ENCODE data around the gene ANKRD11.
A peak's percentile ranks its signal among the peaks of the same experiment; 100 is the strongest.
"Not testable (repeated sequence)": the region's sequence is repeated elsewhere in the genome, so short reads cannot be mapped to it uniquely, and the experiment has no call there.

Gene ANKRD11

GRCh38 chr16:89409161-89409711, 81.1 kb downstream of the ANKRD11 start:
- DNase-seq (ENCODE audit: low read depth in 2 of 3, low spot score in 2 of 3) = peak in 1 of 3 experiments; percentile 25

GRCh38 chr16:89408315-89408714, 82.0 kb downstream of the ANKRD11 start:
- DNase-seq (ENCODE audit: low read depth in 2 of 3, low spot score in 2 of 3) = no peak

GRCh38 chr16:89407925-89408300, 82.4 kb downstream of the ANKRD11 start:
- DNase-seq (ENCODE audit: low read depth in 2 of 3, low spot score in 2 of 3) = no peak

- DNase-seq (ENCODE audit: low read depth in 2 of 3, low spot score in 2 of 3) = no peak
These were observed 83.0 kb downstream of the ANKRD11 start for GRCh38 chr16:89407282-89407924.

GRCh38 chr16:89406277-89406888, 84.0 kb downstream of the ANKRD11 start:
- no peak for DNase-seq (ENCODE audit: low read depth in 2 of 3, low spot score in 2 of 3)

- no peak for DNase-seq (ENCODE audit: low read depth in 2 of 3, low spot score in 2 of 3)
These were observed 85.8 kb downstream of the ANKRD11 start for GRCh38 chr16:89404561-89404960.

GRCh38 chr16:89402962-89403361, 87.4 kb downstream of the ANKRD11 start:
- DNase-seq (ENCODE audit: low read depth in 2 of 3, low spot score in 2 of 3) = no peak

- DNase-seq (ENCODE audit: low read depth in 2 of 3, low spot score in 2 of 3) = no peak
These were observed 88.5 kb downstream of the ANKRD11 start for GRCh38 chr16:89401641-89402445.

GRCh38 chr16:89401205-89401604, 89.2 kb downstream of the ANKRD11 start:
- DNase-seq (ENCODE audit: low read depth in 2 of 3, low spot score in 2 of 3) = no peak

- DNase-seq (ENCODE audit: low read depth in 2 of 3, low spot score in 2 of 3) = no peak
These were observed 89.6 kb downstream of the ANKRD11 start for GRCh38 chr16:89400740-89401139.

GRCh38 chr16:89398924-89399323, 91.4 kb downstream of the ANKRD11 start:
- no peak for DNase-seq (ENCODE audit: low read depth in 2 of 3, low spot score in 2 of 3)

- DNase-seq (ENCODE audit: low read depth in 2 of 3, low spot score in 2 of 3) = no peak
These were observed 93.0 kb downstream of the ANKRD11 start for GRCh38 chr16:89397331-89397861.

GRCh38 chr16:89396156-89396555, 94.2 kb downstream of the ANKRD11 start:
- no peak for DNase-seq (ENCODE audit: low read depth in 2 of 3, low spot score in 2 of 3)

GRCh38 chr16:89395150-89396142, 94.9 kb downstream of the ANKRD11 start:
- no peak for DNase-seq (ENCODE audit: low read depth in 2 of 3, low spot score in 2 of 3)

GRCh38 chr16:89393738-89394406, 96.5 kb downstream of the ANKRD11 start:
- no peak for DNase-seq (ENCODE audit: low read depth in 2 of 3, low spot score in 2 of 3)

GRCh38 chr16:89392881-89393737, 97.3 kb downstream of the ANKRD11 start:
- no peak for DNase-seq (ENCODE audit: low read depth in 2 of 3, low spot score in 2 of 3)

- DNase-seq (ENCODE audit: low read depth in 2 of 3, low spot score in 2 of 3) = not testable (repeated sequence)
These were observed 100.2 kb downstream of the ANKRD11 start for GRCh38 chr16:89390224-89390583.

GRCh38 chr16:89389504-89390223, 100.7 kb downstream of the ANKRD11 start:
- not testable (repeated sequence) for DNase-seq (ENCODE audit: low read depth in 2 of 3, low spot score in 2 of 3)
